ENCODE measurements around the gene GLRA1.

DNA sequence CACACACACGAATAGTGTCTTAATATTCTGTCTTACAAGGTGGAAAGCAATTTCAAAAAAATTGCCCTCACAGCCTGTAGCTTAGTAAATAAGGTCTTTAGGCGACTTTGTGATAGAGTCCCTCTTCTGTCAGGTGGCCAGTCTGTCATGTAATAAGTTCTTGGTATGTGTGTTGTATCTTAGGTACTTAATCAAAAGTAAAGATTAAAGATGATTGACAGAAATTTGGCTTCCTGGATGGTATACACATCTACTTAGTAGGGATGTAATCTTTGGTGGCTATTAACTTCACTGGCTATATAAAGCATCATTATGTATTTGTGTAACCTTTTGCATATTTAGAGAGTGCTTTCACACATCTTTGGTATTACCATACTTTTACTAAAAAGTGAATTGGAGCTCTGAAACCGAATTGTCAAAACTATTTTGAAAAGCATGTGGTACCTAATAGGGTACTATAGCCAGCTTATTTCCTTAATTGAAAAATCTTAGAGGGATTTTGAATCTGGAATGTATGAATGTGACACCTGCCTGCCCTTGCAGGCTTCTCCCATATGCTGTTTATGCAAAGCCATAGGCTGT lies 149.5 kb downstream of the GLRA1 start:
- TF ChIP-seq MAZ (IDR thresholded peaks at IDR 0.05; ENCODE audit: borderline replicate concordance, low read depth, low read length) = no peak
- TF ChIP-seq, protein P1, sequence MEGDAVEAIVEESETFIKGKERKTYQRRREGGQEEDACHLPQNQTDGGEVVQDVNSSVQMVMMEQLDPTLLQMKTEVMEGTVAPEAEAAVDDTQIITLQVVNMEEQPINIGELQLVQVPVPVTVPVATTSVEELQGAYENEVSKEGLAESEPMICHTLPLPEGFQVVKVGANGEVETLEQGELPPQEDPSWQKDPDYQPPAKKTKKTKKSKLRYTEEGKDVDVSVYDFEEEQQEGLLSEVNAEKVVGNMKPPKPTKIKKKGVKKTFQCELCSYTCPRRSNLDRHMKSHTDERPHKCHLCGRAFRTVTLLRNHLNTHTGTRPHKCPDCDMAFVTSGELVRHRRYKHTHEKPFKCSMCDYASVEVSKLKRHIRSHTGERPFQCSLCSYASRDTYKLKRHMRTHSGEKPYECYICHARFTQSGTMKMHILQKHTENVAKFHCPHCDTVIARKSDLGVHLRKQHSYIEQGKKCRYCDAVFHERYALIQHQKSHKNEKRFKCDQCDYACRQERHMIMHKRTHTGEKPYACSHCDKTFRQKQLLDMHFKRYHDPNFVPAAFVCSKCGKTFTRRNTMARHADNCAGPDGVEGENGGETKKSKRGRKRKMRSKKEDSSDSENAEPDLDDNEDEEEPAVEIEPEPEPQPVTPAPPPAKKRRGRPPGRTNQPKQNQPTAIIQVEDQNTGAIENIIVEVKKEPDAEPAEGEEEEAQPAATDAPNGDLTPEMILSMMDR (conservative IDR thresholded peaks at IDR 0.05; ENCODE audit: low read depth, low read length) = no peak
- no peak for TF ChIP-seq MXI1 (IDR thresholded peaks at IDR 0.05; ENCODE audit: borderline replicate concordance, low read depth, low read length)
- TF ChIP-seq POLR2A (IDR thresholded peaks at IDR 0.05; ENCODE audit: low read depth, low read length) = no peak
